Pancreas (tissue), 10 donors: ENCODE results near the gene ARHGAP23. TPM values are rescaled to one million over a fixed set of nuclear protein-coding genes. Genes with fewer than 3 reads are reported as not detected.
A peak's percentile ranks its signal among the peaks of the same experiment; 100 is the strongest.

Source experiments
- ATAC-seq, 4 donors: fragments of 200-7000 bp; cut with Tn5 transposase; one replicate each; pipeline versions ENCODE4 v1.8.0 to v1.9.1; 2020; ENCODE audit warnings: mild to moderate bottlenecking in 4 of 4, moderate library complexity in 4 of 4
- DNase-seq, 6 donors: peaks; one replicate each; pipeline ENCODE4 v3.0.0-alpha.2; 2020
- FAIRE-seq: peaks from 2 replicates; lab custom pipeline; 2012; peaks lifted over from hg19 to GRCh38; lab: Jason Lieb, UNC
- H3K27ac ChIP-seq, 4 donors: fragments of 200-600 bp; sonication (generic); 1 replicate in 3 of 4; 2 replicates in 1 of 4; pipeline versions ENCODE4 v1.5.0 to v1.8.0; 2020
- H3K27me3 ChIP-seq, 4 donors: fragments of 200-600 bp; one replicate each; pipeline ENCODE4 v1.8.0; 2021
- H3K36me3 ChIP-seq, 3 donors: fragments of 200-600 bp; sonication (generic) in 1 of 3; one replicate each; pipeline versions ENCODE4 v1.5.0 to v1.8.0; 2020 to 2021
- H3K4me1 ChIP-seq, 3 donors: fragments of 200-600 bp; one replicate each; pipeline ENCODE4 v1.8.0; 2021
- H3K4me3 ChIP-seq, 4 donors: fragments of 200-600 bp; sonication (generic) in 2 of 4; one replicate each; pipeline versions ENCODE4 v1.5.0 to v1.8.0; 2020 to 2021
- H3K9me3 ChIP-seq, 4 donors: fragments of 200-600 bp; one replicate each; pipeline ENCODE4 v1.8.0; 2021
- CTCF ChIP-seq, 4 donors: fragments of 200-600 bp; sonication (generic) in 3 of 4; IDR thresholded peaks; one replicate each; pipeline versions ENCODE4 v1.5.0 to v1.8.0; 2021; ENCODE audit warnings: antibody characterized with exemption in 4 of 4
- WGBS, 2 donors: extraction: QIAGEN DNeasy Blood & Tissue Kit; methylation state at CpG; one replicate each; pipeline ENCODE4 v1.1.7; 2013; 5-methylcytosine and 5-hydroxymethylcytosine counted together
- intact Hi-C, 3 donors: fragments of 100-400 bp; cut with DNase I; formaldehyde crosslinking; loops; one replicate each; pipeline versions ENCODE4 v1.11.1 to v1.14.2; 2022
- polyA plus RNA-seq, 2 donors: library from polyadenylated mRNA; stranded (reverse); fragments of 200-250 nt; gene quantifications; one replicate each; pipeline ENCODE4 v1.2.3, GENCODE V29; 2013
- total RNA-seq, 6 donors: library from RNA; stranded (reverse); fragmentation: NEBNext Ultra II Directional in 4 of 6; extraction: Animal tissue kit (Norgen Biotek cat#: 25700) in 4 of 6; gene quantifications; one replicate each; pipeline versions ENCODE4 v1.2.1 to v1.2.4, GENCODE V29; 2021 to 2023
- donor health status: healthy with polysubstance abuse.
- donor health status: DM: no; HTN: no; CAD: no; lungs with moderate emphysema.
- donor health status: DM: no; HTN: no; CAD: no.
- donor health status: control.
- donor health status: control.
- donor health status: Bipolar disorder and iron deficiency.
- donor health status: DM: yes; HTN: yes; CAD: no.
- donor health status: DM: no; HTN: no; CAD: no.
- donor health status: DM: no; HTN: no; CAD: no.
- donor health status: DM: yes; HTN: yes; CAD: no.

Gene ARHGAP23
- total and polyA plus RNA-seq, 8 donors, result 2.5 to 7.1 (median 3.9) TPM

GRCh38 chr17:38546396-38546795 lies 118.1 kb downstream of the ARHGAP23 start:
- TF ChIP-seq CTCF (IDR thresholded peaks at IDR 0.05), result no peak
- H3K27ac ChIP-seq, result no peak overlapping the region
- H3K9me3 ChIP-seq, result no peaks in the 10 kb centered on the region
- no peak overlapping the region for H3K4me3 ChIP-seq
- ATAC-seq (no peak), FAIRE-seq (no peak), DNase-seq (no peak)
- WGBS, 2 donors, result 85 to 93% methylated on average over 11 of the region's 11 CpGs
- no peaks in the 10 kb centered on the region for H3K36me3 ChIP-seq
- no peaks in the 10 kb centered on the region for H3K4me1 ChIP-seq
- H3K27me3 ChIP-seq, result no peaks in the 10 kb centered on the region
- intact Hi-C loops, result no loop called here

DNA sequence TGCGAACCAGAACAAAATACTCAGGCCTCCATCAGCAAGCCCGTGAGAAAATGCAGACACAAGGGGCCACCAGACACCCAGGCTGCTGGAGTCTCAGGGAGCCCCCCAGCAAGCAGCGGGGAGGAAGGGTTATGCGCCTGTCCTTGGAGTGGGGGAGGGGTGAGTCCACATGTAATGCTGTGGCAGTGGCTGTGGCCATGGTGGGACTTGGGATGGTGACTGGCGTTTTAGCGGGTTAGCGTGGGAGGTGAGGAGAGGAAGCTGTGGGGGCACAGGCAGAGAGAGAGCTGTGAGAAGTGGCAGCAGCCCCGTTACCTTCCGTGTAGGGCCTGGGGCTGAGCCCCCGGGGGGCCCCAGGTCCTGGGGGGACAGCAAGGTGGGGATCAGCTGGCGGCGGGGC lies 119.2 kb downstream of the ARHGAP23 start:
- H3K9me3 ChIP-seq, result no peaks in the 10 kb centered on the region
- H3K27me3 ChIP-seq, result no peaks in the 10 kb centered on the region
- no peaks in the 10 kb centered on the region for H3K4me1 ChIP-seq
- no peak for FAIRE-seq
- WGBS, 2 donors, result 81 to 85% methylated on average over 12 of the region's 12 CpGs
- no peak for ATAC-seq
- DNase-seq, result no peak
- TF ChIP-seq CTCF (IDR thresholded peaks at IDR 0.05), result no peak
- H3K27ac ChIP-seq, result no peak overlapping the region
- intact Hi-C loops, result no loop called here
- H3K4me3 ChIP-seq, result no peak overlapping the region
- H3K36me3 ChIP-seq, result no peaks in the 10 kb centered on the region

DNA sequence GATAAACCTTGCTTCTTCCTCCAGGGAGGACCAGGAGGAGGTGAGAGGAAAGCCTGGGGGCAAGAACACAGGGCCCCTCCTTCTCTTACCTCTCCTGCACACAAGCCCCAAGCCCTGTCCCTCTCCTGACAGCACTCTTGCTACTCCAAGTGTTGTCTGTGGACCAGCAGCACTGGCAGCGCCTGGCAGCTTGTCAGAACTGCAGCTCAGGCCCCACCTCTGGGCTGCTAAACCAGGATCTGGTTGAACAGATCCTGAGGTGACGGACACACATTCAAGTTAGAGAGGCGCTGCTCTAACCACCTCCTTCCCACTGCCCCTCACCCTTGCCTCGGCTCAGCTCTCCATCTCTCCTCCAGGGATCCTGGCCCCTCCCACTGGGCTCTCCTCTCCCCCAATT lies 121.0 kb downstream of the ARHGAP23 start:
- Histone ChIP-seq H3K27ac (no peak overlapping the region), H3K36me3 (no peaks in the 10 kb centered on the region), H3K27me3 (no peaks in the 10 kb centered on the region), H3K4me1 (no peaks in the 10 kb centered on the region), H3K9me3 (no peaks in the 10 kb centered on the region), H3K4me3 (no peak overlapping the region)
- DNase-seq (no peak), ATAC-seq (no peak), FAIRE-seq (no peak)
- intact Hi-C loops, result no loop called here
- TF ChIP-seq CTCF (IDR thresholded peaks at IDR 0.05), result no peak
- 80 to 86% methylated on average over 4 of the region's 4 CpGs for WGBS, 2 donors

GRCh38 chr17:38550661-38551060 lies 122.4 kb downstream of the ARHGAP23 start:
- TF ChIP-seq CTCF (IDR thresholded peaks at IDR 0.05), result no peak
- no peak overlapping the region for H3K4me3 ChIP-seq
- no peaks in the 10 kb centered on the region for H3K27me3 ChIP-seq
- DNase-seq (peak in 5 of 6 donors; percentile 67 to 82 (median 75)), FAIRE-seq (no peak), ATAC-seq (peak; percentile 62 to 92 (median 84))
- H3K4me1 ChIP-seq, result no peaks in the 10 kb centered on the region
- no peaks in the 10 kb centered on the region for H3K36me3 ChIP-seq
- intact Hi-C loops, result no loop called here
- no peak overlapping the region for H3K27ac ChIP-seq
- H3K9me3 ChIP-seq, result no peaks in the 10 kb centered on the region
- 46 to 47% methylated on average over 8 of the region's 8 CpGs for WGBS, 2 donors

- intact Hi-C loops, result no loop called here
- FAIRE-seq (no peak), DNase-seq (no peak), ATAC-seq (peak in 1 of 4 donors; percentile 8)
- no peaks in the 10 kb centered on the region for H3K4me1 ChIP-seq
- H3K9me3 ChIP-seq, result no peaks in the 10 kb centered on the region
- WGBS, 2 donors, result 67 to 79% methylated on average over 9 of the region's 9 CpGs
- H3K27me3 ChIP-seq, result no peaks in the 10 kb centered on the region
- H3K36me3 ChIP-seq, result no peaks in the 10 kb centered on the region
- H3K27ac ChIP-seq, result no peak overlapping the region
- TF ChIP-seq CTCF (IDR thresholded peaks at IDR 0.05), result no peak
- H3K4me3 ChIP-seq, result no peak overlapping the region
Measured at GRCh38 chr17:38551121-38551520, 122.9 kb downstream of the ARHGAP23 start.
